VCaP (cell line): ENCODE measurements around the gene MB21D2.

ENCODE experiments used
- H3K27ac ChIP-seq: fragments of 450-650 bp; 2 replicates; pipeline ENCODE4 v1.5.1; 2017
- TF ChIP-seq, protein P1 (sequence below): fragments of 450-650 bp; conservative IDR thresholded peaks from 2 replicates; pipeline ENCODE4 v1.5.1; 2017; ENCODE audit warnings: mild to moderate bottlenecking, moderate library complexity

Gene MB21D2

DNA sequence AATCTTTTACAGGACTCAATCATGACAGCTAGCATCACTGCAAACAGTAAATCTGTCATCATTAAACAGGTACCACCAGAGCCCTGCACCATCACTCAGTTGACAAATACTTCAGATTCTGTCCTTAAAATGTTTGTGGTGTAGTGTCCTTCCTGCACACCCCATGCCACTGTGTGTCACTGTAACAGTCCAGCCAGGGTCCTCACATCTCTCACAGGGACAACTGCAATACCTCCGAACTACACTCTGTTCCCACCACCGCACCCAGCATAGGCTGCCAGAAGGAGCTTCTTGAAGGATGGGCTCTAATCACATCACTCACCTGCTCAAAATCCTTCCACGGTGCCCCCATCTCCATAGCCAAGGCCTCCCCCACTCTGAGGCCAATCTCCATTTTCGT, 100.2 kb downstream of the MB21D2 start:
- TF ChIP-seq, protein P1, sequence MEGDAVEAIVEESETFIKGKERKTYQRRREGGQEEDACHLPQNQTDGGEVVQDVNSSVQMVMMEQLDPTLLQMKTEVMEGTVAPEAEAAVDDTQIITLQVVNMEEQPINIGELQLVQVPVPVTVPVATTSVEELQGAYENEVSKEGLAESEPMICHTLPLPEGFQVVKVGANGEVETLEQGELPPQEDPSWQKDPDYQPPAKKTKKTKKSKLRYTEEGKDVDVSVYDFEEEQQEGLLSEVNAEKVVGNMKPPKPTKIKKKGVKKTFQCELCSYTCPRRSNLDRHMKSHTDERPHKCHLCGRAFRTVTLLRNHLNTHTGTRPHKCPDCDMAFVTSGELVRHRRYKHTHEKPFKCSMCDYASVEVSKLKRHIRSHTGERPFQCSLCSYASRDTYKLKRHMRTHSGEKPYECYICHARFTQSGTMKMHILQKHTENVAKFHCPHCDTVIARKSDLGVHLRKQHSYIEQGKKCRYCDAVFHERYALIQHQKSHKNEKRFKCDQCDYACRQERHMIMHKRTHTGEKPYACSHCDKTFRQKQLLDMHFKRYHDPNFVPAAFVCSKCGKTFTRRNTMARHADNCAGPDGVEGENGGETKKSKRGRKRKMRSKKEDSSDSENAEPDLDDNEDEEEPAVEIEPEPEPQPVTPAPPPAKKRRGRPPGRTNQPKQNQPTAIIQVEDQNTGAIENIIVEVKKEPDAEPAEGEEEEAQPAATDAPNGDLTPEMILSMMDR = no peak
- no peak overlapping the region for H3K27ac ChIP-seq

DNA sequence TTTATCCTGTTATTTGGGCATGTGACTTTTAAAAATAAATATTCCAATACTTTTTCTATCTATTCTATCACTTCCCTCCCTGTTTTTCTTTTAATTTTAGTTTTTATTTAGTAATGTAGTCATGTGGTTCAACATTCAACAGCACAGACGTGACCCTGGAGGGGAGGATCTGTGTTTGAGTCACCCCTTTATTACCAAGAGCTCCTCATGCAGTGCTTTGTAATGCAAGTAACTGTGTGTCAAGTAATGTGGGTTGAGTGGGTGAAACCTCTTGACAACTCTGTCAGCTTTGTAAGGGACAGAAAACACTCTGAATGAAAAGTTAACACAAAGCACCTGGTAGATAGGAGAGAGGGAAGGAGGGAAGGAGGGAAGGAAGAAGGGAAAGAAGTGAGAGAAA, 100.6 kb downstream of the MB21D2 start:
- H3K27ac ChIP-seq = no peak overlapping the region
- TF ChIP-seq, protein P1 = no peak

DNA sequence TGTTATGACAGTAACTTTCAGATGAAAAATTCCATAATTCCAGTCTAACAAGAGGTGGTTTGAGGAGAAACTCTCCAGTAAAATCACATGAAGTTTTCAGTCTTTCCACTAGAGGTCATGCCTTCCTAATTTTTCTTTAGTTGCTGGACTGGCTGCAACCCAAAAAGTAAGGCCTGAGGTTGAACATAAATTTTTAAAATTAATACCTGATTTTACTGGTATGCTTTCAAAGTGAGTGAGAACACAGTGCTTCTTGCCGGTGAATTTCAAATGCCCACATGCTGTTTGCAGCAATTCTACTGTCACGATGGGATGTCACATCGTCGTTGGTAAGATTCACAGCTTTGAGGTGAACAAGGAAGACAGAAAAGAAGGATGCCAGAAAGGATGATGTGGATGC, 101.3 kb downstream of the MB21D2 start:
- no peak overlapping the region for H3K27ac ChIP-seq

DNA sequence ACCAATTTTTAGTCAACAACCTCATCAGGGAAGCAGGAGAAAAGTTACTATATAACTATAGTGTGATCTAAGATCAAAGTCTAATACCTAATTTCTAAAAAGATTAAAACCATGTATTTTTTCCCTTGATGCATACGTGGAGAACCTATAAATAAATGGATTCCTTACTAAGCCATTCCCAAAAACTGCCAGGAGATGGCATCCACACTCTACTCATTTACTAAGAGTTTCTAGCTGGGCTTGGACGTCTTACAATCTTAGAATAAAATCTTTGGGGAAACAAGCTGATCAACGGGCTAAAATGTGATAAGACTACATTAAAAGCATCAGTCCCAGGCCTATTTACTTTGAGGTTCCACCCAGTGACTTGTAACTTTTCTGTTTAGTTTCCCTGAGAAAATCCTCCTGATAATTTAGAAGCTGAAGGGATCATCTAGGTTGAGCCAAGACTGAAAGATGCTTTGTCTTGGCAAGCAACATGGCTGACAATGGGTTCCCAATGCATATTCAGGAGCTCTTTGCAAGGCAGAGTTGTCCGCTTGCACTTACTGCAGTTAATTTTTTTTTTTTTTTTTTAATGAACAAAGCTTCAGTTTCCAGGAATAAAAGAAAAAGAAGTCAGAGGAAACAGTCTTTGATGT, 104.8 kb downstream of the MB21D2 start:
- TF ChIP-seq, protein P1 = peak; percentile 85
- H3K27ac ChIP-seq = no peak overlapping the region

More for the DNA sequence above, 101.3 kb downstream of the MB21D2 start:
- TF ChIP-seq, protein P1 = peak; percentile 73

DNA sequence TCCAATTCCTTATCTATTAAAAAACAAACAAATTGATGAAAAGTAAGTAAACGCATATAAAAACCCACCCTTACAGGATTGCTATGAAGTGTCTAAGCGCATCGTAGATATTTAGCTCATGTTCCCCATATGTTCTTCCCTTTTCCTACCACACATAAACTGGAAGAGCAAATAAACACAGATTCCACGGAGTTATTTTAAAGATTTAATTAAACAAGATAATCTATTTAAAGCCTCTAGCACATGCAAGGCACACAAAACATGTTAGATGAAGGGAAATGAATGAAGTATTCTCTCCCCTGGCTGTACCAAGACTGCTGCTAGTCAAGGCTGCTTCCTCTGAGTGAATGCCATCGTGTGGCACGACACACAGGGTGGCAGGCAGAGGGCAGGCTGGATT, 111.9 kb downstream of the MB21D2 start:
- TF ChIP-seq, protein P1 = no peak
- H3K27ac ChIP-seq = peak overlapping the region; percentile 44

DNA sequence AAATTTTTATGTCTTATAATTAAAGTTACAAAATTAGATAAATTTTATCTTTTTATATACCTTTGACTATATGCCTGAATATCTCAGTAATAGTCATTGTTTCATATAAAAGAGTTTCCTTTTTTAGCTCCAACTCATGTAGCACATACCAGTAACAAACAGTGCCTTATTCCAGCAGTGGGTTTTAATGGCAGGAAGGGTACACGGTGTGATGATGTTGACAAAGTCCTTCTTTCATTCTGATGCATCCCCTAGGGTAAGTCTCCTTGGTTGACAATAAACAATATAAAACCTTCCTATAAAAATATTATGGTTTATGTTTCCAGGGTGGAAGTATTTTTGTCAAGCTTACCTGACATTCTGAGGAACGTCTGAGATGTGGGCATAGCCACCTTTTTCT, 113.2 kb downstream of the MB21D2 start:
- TF ChIP-seq, protein P1 = no peak
- H3K27ac ChIP-seq = peak overlapping the region; percentile 44

DNA sequence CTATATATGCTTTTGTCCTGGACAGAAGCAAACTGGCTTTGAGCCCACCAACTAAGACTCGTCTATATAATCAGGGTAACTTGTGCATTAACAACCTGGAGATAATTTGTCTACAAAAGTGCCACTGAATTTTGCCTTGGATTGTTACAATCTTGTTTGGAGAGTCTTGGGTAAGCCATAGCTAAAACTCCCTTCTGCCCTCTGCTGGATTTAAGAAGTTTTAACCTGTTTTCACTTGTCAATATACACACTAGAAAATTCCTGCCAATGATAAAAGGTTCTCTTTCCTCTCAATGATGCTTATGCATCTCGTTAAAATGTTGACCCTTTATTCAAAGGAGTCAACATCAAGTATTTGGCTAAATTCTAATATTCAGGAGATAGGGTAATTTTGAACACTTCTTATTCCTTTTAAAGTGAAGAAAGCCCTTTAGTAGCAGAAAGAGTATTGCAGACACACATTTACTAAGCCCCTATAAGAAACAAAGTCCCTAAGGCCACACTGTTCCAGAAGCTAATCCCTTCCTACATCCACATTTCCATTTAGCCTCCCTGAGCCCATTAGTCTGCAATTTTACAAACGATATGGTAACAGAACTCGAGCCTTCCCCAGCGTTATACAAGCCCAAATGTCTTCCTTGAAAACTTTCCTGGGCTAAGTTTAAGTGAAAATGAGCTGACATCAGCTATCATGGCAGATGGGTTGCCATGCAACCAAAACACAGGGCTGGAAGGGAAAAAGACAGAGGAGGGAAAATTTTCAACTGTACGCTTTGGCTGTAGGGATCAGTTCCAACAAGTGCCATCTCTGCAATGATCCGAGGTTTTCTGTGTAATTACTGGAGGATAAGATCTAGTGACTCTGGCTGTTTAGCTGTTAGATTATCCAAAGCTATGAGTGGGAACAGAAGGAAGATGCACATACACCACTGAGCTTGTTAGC, 114.4 kb downstream of the MB21D2 start:
- TF ChIP-seq, protein P1 = peak; percentile 79
- H3K27ac ChIP-seq = no peak overlapping the region
